Esophagus squamous epithelium (tissue), 4 donors: Measurements from ENCODE around the gene METTL4.

Source experiments
- CTCF ChIP-seq, 6 experiments: fragments of 450-650 bp in 4 of 6; fragments of 200-600 bp in 2 of 6; sonication (generic) in 2 of 6; IDR thresholded peaks; one replicate each; pipeline ENCODE4 v1.5.1; 2016 to 2019; ENCODE audit warnings: antibody characterized with exemption in 6 of 6, mild to moderate bottlenecking in 4 of 6, moderate library complexity in 4 of 6
- POLR2A ChIP-seq, 4 donors: fragments of 450-650 bp; IDR thresholded peaks; one replicate each; pipeline ENCODE4 v1.6.1; 2017; ENCODE audit warnings: antibody characterized with exemption in 4 of 4, mild to moderate bottlenecking in 4 of 4, moderate library complexity in 3 of 4

- TF ChIP-seq CTCF (IDR thresholded peaks at IDR 0.05) (no peak), POLR2A (IDR thresholded peaks at IDR 0.05) (no peak)
These were observed 66.7 kb downstream of the METTL4 start for GRCh38 chr18:2504642-2505041.
